Esophagus squamous epithelium (tissue), 4 donors: Measurements from ENCODE around the gene SMAD5.

Source experiments
- POLR2A ChIP-seq, 4 donors: fragments of 450-650 bp; IDR thresholded peaks; one replicate each; pipeline ENCODE4 v1.6.1; 2017; ENCODE audit warnings: antibody characterized with exemption in 4 of 4, mild to moderate bottlenecking in 4 of 4, moderate library complexity in 3 of 4
- TF ChIP-seq, protein P1 (sequence below), 6 experiments: fragments of 450-650 bp in 4 of 6; fragments of 200-600 bp in 2 of 6; sonication (generic) in 2 of 6; IDR thresholded peaks; one replicate each; pipeline ENCODE4 v1.5.1; 2016 to 2019; ENCODE audit warnings: antibody characterized with exemption in 6 of 6, mild to moderate bottlenecking in 4 of 6, moderate library complexity in 4 of 6

- TF ChIP-seq, protein P1, sequence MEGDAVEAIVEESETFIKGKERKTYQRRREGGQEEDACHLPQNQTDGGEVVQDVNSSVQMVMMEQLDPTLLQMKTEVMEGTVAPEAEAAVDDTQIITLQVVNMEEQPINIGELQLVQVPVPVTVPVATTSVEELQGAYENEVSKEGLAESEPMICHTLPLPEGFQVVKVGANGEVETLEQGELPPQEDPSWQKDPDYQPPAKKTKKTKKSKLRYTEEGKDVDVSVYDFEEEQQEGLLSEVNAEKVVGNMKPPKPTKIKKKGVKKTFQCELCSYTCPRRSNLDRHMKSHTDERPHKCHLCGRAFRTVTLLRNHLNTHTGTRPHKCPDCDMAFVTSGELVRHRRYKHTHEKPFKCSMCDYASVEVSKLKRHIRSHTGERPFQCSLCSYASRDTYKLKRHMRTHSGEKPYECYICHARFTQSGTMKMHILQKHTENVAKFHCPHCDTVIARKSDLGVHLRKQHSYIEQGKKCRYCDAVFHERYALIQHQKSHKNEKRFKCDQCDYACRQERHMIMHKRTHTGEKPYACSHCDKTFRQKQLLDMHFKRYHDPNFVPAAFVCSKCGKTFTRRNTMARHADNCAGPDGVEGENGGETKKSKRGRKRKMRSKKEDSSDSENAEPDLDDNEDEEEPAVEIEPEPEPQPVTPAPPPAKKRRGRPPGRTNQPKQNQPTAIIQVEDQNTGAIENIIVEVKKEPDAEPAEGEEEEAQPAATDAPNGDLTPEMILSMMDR (IDR thresholded peaks at IDR 0.05), result no peak
- TF ChIP-seq POLR2A (IDR thresholded peaks at IDR 0.05), result no peak
These were observed 32.8 kb upstream of the SMAD5 start for GRCh38 chr5:136099870-136100269.
